HG02588 (cell line): ENCODE results near the gene SH2D2A.

Experiments used
- ATAC-seq: cut with Tn5 transposase; IDR thresholded peaks from one replicate; pipeline ENCODE4 v1.9.1; 2021; ENCODE audit warnings: mild to moderate bottlenecking, moderate library complexity; ENCODE audit not compliant: unreplicated experiment

Gene SH2D2A

DNA sequence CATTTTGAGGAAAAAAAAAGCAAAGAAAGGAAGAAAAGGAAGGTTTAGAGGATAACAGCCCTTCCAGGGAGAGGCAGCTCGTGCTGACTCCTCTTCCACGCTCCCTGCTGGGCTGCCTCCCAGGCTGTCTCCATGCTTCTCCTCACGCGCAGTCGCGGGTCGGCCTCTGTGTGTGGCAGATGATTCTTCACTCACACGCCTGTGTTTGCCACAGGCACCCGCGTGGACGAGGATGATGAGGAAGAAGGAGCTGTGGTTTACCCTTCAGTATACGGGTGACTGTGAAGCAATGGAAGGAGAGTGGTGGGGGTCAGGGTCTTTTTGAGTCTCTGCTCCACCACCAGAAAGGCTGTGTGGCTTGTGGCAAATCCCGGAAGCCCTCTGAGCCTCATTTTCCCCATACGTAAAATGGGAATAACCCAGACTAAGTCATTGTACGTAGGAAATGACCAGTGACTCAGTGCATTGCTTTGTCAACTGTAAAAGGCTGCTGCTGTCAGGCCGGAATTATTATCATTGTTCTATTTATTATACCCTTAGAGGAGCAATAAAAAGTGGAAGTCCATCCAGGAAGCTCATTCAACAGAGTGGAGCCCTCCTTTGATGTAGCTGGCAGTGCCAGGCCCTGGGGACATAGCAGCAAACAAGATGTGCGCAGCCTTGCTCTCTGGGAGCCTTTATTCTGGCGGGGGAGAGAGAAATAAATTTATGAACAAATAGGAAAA, 11.9 kb upstream of the SH2D2A start:
- ATAC-seq, result no peak

DNA sequence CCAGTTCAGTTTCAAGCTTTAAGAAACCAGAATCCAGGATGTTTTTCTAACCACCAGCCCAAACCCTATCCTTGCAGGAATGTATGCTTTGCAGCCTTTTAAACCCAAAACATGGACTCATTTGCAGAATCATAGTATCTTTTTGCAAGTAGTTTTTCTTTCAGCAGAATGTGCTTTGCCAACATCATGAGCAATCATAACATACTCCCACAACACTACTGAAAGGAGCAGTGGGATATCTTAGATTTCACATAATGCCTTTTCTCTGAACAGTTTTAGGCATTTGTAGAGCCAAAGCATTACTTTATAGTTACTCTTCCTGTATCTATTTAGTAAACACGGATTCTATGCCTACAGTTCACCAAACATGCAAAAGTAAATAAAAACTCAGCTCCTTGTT, 10.0 kb upstream of the SH2D2A start:
- no peak for ATAC-seq

DNA sequence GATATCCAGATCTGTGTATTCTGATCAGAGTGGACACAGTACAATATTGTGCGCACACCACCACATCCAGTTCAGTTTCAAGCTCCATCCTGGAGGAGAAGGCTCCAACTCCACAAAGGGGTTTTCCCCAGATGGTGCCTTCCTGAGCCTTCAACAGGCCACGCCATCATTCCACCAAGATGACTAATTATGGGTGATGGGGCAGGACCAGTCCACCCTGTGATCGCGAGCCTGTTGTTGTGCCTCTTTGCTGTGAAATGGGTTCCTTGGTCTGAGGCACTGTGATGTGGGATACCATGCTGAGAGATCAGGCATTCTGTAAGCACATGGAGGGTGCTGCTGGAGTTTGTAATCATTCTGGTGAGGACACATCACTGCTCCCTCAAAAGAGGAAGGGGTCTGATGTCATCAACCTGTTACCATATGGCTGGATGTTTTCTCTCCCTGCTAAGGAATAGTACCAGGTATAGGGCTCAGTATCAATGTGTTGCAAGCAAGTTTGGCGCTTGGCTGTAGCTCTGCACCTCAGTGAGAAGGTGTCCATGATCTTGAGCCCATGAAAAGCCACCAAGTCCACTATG, 6.7 kb upstream of the SH2D2A start:
- ATAC-seq, result no peak

DNA sequence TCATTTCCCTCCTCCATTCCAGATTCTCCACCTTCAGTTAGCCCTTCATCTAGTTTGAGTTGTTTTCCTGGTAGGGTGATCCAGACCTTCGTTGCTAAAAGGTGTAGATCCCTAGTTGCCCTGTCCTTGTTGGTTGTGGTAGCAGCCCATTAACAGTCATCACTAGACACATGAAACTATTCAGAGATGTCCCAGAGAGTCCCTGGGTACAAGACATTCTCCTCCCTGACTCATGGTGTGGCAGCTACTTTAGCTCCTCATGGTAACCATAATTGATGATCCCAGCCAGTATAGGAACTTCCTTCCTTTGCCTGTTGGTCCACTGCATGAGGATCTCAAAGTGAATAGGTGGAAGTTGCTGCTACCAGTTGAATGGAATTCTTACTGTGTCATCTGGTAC, 6.0 kb upstream of the SH2D2A start:
- ATAC-seq, result no peak

DNA sequence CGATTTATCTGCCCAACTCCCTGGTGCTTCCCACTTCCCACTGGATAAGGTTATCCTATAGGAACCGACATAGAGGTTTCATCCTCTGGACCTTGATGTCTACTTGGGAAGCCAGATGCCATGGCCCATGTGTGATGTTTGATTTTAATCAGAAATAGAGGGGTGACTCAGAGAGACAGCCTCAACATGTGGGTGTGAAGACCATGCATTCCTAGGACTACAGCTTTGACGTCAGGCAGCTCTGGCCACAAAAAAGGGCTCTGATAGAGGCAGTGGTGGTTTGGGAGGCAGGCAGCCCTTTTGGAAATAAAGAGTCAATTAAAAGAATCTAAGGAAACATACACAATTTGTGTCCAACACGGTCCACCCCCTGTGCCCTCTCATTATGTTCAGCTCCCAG, 5.2 kb upstream of the SH2D2A start:
- ATAC-seq, result no peak

GRCh38 chr1:156815961-156816422, 656 bp downstream of the SH2D2A start:
- no peak for ATAC-seq

DNA sequence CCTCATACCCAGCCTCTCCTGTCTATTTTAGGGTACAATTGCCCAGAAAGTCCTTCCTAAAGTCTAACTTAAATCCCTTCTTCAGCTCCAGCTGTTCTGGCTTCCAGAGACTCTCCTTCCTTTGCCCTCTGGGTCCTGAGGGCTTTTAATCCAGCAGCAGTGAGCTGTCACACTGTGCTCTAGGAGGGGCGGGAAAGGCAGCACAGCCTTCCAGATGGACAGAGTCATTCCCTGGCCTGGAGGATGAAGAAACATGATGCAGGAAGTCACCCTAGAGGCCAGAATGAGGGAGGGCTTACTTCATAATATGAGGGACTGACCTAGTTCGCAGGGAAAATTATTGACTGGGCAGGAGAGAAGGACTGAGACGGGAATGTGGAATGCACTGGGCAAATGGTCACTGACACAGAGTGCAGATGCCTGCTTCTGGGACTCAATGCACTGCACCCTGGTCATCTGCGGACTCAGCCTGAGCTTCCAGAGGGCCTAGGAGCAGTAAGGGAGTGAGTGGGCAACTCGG, 1.3 kb downstream of the SH2D2A start:
- no peak for ATAC-seq

DNA sequence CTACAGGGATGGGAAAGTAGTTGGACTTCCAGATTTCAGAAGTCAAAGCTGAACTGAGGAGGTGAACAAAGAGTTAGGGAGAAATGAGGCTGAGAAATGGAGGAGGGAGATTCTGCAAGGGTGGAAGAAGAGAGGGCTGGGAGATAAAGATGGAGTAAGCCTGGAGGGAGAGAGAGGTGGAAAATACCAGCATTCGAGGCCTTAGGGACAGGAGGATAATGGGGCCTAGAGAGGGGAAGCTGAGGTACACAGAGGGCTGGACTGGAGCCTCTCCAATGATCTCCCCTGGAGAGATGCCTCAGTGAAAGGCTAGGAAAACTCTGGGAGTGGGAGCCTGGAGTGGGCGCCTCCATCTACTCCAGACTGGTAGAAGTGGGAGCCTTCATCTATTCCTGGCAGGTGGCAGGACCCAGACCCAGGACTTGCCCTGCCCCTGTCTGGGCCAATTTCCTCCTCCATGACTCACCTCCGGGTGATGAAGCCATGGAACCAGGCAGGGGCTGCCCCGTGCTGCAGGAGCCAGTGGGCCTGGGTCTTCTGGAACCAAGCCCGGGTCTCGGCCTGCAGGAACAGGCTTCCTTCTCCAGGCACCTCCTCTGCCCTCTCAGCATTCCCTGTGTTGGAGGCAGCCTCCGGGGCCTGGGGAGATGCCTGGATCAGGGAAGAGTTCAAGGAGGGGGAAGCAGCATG, 1.9 kb downstream of the SH2D2A start:
- no peak for ATAC-seq

- ATAC-seq, result no peak
These were observed 2.7 kb downstream of the SH2D2A start for GRCh38 chr1:156813750-156814570.

DNA sequence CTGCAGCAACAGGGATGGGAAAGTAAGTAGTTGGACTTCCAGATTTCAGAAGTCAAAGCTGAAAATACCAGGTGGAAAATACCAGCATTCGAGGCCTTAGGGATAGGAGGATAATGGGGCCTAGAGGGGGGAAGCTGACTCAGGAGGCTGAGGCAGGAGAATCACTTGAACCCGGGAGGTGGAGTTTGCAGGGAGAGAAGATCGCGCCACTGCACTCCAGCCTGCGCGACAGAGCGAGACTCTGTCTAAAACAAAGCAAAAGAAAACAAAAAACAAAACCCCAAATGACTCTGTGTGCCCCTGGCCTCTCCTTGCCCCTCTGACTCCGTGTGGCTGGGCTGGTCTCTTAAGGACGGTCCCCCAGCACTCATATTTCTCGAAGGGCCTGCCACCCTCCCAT, 3.4 kb downstream of the SH2D2A start:
- no peak for ATAC-seq

GRCh38 chr1:156812293-156812990, 4.2 kb downstream of the SH2D2A start:
- no peak for ATAC-seq

DNA sequence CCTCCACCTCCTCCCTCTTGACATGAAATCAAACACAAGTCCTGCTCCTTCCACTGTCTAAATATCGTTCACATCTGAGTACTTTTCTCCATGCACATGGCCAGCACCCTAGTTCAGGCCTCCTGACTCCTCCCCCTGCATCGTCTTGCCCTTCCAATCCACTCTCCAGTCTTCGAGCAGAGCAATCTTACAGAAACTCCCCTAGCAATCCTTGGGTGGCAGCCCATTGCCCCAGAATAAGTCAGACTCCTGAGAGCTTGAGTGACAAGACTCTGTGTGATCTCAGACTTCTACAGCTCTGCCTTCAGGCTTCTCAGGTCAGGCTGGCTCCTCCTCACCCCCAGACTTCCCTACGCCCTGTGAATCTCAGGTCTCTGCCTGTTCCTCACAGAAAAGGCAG, 5.5 kb downstream of the SH2D2A start:
- ATAC-seq, result no peak

- no peak for ATAC-seq
These were observed 6.8 kb downstream of the SH2D2A start for GRCh38 chr1:156809711-156810366.

- ATAC-seq, result no peak
These were observed 7.4 kb downstream of the SH2D2A start for GRCh38 chr1:156809281-156809680.

- ATAC-seq, result no peak
These were observed 8.2 kb downstream of the SH2D2A start for GRCh38 chr1:156808186-156809030.

DNA sequence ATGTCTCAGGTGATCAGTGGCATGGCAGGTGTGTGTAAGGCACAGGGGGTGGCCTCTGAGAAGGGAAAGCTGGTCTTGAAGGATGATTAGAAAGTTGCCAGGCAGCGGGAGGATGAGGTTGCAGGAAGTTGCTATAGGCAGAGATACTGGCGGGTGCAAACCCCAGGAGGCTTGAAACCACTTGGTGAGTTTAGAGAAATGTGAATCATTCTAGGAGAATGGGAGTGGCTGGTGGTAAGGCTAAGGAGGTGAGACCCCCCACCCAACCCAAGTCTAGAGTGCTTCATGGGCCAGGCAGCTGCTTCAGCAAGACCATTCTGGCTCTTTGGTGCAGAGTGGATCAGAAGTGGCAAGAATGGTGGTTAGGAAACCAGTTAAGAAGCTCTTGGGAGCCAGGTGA, 9.0 kb downstream of the SH2D2A start:
- ATAC-seq, result no peak

GRCh38 chr1:156806512-156807440, 9.9 kb downstream of the SH2D2A start:
- no peak for ATAC-seq
